NB4 (cell line): ENCODE results near the gene TELO2.

Source experiments
- DNase-seq: peaks from one replicate; pipeline ENCODE4 v3.0.0; 2010; ENCODE audit warnings: low read depth
- H3K4me3 ChIP-seq: one replicate; pipeline ENCODE4 v1.5.1; 2011; ENCODE audit warnings: mild to moderate bottlenecking, low read depth, low read length, moderate library complexity
- CTCF ChIP-seq: IDR thresholded peaks from one replicate; pipeline ENCODE4 v1.5.1; 2012; ENCODE audit warnings: low read depth, low read length
- MAX ChIP-seq: IDR thresholded peaks from 2 replicates; pipeline ENCODE4 v1.6.1; 2011; ENCODE audit warnings: low read depth, low read length
- MYC ChIP-seq: IDR thresholded peaks from 2 replicates; pipeline ENCODE4 v1.6.1; 2011; ENCODE audit warnings: low read depth, low read length
- POLR2A ChIP-seq: IDR thresholded peaks from 2 replicates; pipeline ENCODE4 v1.6.1; 2011; ENCODE audit warnings: mild to moderate bottlenecking; ENCODE audit not compliant: insufficient read length; ENCODE audit errors: extremely low read depth

The TELO2 gene

GRCh38 chr16:1450841-1451240, 42.3 kb upstream of the TELO2 start:
- no peak for DNase-seq
- H3K4me3 ChIP-seq = no peak overlapping the region
- TF ChIP-seq POLR2A = no peak
- no peak for TF ChIP-seq MYC
- TF ChIP-seq CTCF = no peak
- no peak for TF ChIP-seq MAX

DNA sequence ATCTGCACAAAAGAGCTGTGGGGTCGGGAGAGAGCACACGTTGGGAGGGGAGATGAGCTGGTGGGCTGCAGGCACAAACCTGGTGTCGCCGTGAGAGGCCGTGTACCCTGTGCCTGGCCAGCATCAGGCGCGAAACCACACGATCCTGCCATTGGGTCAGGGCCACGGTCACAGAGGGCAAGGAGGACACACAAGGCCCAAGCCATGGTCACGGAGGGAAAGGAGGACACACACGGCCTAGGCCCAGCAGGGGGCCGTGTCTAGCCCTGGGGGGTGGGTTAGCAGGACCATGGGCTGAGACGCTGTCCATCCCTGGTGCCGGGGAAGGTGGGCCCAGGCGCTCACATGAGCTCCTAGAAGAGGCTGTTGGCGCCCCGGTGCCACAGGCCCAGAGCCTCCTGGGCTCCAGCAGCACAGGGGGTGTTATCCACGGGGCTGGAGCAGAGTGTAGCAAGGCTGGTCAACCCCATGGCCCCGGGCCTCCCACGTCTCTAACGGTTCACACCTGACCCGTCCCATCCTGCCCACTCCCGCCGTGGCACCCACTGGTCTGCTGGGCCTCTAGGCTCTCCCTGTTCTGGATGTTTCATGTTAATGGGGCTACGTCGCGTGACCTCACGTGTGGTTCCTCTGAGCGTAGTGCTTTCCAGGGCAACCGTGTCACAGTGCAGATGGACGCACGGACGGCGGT, 41.3 kb upstream of the TELO2 start:
- H3K4me3 ChIP-seq = no peak overlapping the region
- TF ChIP-seq CTCF (no peak), MAX (no peak), MYC (no peak), POLR2A (no peak)
- DNase-seq = no peak

GRCh38 chr16:1452530-1452929, 40.6 kb upstream of the TELO2 start:
- no peak overlapping the region for H3K4me3 ChIP-seq
- TF ChIP-seq MAX (no peak), MYC (no peak), CTCF (no peak), POLR2A (no peak)
- DNase-seq = no peak

DNA sequence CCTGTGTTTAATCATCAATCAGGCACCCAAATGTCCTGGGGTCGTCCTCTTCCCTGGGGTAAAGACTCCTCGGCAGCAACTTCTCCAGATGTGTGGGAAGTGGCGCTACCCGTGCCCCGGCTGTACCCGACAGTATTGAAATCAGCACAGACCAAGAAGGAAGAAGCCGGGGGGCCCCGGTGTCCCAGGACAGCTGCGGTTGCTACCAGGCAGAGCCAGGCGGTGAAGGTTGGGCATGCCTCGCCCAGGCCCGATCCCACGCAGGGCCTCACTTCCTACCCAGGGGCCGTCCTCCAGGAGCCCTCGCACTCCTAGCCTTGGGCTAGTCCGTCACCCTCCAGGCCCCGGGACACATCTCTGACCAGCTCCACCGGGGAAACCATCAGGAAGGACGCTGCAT, 39.8 kb upstream of the TELO2 start:
- no peak for DNase-seq
- TF ChIP-seq CTCF (no peak), MYC (no peak), MAX (no peak), POLR2A (no peak)
- H3K4me3 ChIP-seq = no peak overlapping the region

DNA sequence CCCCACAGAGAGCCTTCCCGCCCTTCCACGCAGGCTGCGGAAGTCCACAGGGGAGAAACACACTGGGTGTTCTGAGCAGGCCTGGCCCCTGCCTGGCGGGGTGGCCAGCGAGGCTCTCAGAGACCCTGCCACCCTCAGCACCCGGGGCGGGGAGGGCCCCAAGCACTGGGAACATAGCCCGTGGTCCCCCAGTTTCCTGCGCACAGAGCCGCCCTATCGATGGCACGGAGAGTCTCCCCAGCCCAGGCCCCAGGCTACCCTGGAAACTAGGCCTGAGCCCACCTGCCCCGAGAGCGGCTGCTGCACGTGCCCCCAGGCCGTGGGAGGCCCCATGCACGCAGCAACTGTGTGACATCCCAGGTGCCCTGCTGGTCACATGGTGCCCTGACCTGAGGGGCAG, 38.6 kb upstream of the TELO2 start:
- no peak for DNase-seq
- no peak overlapping the region for H3K4me3 ChIP-seq
- no peak for TF ChIP-seq MYC
- TF ChIP-seq POLR2A = no peak
- TF ChIP-seq MAX = no peak
- TF ChIP-seq CTCF = no peak
